ELR (cell line): Measurements from ENCODE around the gene ANKRD13D.

Experiments
- DNase-seq: peaks from one replicate; pipeline ENCODE4 v3.0.0-alpha.2; 2015; ENCODE audit warnings: low read depth

Gene ANKRD13D

DNA sequence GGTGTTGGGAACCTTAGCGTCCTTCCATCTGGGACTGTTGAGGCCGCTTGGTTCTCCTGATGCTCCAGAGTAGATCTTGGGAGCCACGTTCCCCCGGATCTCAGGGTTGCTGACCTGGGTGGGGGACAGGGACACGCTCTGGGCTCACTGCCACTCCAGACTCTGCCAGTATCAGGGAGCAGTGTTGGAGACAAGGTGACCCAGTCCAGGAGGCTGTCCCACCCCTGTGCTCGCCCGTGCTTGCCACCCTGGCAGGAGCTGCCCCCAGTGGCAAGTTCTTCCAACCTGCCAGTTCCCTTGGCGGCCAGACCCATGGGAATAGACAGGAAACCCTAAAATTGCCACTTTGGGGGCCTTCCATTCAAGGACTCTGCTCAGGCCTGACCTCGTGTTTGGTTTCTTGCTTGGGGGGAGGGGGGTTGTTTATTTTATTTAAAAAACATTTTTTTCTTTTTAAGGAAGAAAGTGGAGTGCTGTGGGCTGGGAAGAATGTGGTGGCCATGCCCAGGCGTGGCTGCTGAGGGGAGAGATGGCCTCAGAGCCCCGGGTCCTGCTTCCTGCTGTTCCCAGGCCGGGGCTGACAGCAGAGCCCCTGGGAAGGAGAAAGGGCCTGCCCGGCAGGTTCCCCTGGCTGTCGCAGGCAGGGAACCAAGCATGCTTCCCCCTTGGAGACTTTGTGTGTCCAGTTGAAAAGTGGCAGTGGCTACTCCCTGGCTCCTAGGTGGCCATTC is 15.7 kb upstream of the ANKRD13D start:
- DNase-seq, result no peak

DNA sequence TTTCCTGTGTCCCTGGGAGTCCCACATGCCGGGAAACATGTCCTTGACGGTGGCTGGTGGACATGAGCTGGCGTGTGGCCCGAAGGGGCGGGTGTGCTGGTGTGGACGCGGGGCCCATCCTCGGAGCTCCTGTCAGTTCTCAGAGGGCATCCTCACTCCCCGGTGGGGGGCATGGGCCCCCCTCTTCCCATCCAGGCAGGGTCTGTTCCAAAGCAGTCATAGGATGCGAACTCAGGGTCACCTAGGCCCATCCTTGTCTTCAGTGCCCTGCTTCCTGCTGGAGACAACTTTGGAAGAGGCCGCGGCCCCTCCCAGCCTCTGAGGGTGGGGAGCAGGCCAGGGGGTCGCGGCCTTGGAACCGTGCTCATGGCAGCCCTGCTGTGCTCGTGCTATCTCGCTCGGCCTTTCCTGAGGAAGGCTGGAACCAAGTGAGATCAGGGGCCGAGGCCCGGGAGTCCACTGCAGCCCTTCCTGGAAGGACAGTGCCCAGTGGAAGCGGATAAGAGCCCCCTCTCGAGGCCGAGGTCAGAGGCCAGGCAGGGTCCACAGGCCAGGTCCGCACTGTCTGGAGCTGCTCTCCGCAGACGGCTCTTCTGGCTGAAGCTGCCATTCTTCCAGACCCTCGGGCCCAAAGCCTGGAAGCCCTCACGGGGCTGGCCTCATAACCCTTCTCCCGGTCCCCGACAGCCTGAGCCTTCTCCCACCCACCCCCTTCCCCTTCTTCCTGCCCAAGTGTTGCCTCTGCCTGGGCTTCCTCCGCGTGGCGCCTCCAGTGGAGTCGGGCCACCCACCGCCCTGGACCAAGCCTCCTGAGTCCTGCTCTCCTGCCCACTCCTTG is 14.1 kb upstream of the ANKRD13D start:
- DNase-seq, result no peak

DNA sequence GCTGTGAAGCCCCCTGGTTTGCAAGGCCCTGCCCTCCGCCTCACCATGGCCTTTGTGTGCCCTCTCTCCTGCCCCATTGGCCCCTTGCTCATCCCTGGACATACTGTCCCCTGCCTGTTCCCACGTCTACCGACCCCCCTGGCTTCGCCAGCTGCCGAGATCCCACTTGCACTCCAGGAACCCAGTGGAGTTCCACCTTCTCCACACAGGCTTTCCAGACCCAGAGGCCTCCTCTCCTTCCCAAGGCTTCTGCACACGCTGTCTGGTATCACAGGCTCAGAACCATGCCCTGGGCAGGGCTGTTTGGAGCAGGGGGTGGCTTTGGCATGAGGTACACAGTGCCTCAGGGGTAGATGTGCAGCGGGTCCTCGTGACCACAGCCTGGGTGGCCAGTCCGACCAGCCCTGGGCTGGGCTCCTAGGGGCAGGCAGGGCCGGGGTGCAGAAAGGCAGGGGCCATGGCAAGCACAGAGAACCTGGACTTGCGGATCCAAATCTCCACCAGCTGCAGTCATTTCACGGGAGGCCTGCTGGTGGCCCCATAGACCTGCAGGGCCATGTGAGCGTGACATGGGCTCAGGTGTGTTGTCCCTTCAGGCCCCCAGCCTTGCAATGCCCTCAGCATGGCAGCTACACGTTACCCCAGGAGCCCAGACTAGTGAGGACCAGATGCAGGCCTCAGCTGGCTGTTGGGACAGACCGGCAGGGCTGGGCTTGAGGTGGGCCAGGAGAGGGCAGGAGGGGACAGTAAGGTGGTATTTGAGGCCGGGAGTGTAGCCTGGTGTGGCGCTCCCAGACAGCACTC is 13.3 kb upstream of the ANKRD13D start:
- no peak for DNase-seq

DNA sequence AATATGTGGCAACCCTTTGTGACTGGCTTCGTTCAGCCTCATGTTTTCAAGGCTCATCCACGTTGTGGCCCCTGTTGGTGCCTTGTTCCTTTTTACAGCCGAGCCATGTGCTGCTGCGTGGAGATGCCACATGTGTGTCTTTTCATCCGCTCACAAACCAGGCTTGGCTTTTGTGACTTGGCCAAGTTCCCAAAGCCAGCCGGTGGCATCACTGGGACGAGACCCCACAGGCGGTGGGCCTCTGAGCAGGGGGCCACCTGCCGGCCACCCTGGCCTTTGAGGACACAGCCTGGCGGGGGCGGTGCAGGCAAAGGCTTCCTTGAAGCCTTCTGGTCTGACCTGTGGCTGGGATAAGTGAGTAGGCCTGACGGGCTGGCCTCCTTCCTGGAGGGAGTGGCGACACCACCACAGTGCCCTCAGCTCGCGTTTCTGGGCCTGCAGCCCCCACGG is 12.3 kb upstream of the ANKRD13D start:
- peak; percentile 59 for DNase-seq

DNA sequence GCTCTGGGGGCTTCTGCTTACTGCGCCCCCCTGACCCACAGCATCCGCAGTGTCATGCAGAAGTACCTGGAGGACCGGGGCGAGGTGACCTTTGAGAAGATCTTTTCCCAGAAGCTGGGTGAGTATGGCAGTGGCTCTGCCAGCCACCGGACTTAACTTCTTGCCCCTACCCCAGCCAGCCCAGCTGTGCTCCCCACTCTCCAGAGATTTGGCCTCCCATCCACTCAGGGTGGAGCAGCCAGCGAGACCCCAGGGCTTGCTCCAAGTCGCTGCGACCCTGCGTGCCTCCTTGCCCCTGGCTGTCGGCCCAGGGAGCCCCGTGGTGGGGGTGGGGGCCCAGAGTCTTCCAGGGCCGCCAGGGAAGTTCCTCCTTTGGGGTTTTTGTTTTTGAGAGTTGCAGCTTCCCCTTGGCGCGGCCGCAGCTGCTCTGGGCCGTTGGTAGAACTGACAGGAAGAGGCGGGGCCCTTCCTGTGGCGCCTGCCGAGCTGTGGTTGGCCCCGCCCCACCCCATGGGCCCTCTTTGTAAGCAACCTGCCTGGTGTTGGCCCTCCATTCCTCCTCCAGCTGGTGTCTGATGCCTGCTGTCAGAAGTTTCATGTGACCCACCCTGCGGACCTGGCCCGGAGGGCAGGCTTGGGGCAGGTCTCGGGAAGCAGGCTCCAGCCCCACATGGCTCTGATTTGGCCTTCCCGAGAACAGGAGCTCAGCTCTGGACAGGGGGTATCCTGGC is 11.7 kb upstream of the ANKRD13D start:
- DNase-seq, result peak; percentile 72

DNA sequence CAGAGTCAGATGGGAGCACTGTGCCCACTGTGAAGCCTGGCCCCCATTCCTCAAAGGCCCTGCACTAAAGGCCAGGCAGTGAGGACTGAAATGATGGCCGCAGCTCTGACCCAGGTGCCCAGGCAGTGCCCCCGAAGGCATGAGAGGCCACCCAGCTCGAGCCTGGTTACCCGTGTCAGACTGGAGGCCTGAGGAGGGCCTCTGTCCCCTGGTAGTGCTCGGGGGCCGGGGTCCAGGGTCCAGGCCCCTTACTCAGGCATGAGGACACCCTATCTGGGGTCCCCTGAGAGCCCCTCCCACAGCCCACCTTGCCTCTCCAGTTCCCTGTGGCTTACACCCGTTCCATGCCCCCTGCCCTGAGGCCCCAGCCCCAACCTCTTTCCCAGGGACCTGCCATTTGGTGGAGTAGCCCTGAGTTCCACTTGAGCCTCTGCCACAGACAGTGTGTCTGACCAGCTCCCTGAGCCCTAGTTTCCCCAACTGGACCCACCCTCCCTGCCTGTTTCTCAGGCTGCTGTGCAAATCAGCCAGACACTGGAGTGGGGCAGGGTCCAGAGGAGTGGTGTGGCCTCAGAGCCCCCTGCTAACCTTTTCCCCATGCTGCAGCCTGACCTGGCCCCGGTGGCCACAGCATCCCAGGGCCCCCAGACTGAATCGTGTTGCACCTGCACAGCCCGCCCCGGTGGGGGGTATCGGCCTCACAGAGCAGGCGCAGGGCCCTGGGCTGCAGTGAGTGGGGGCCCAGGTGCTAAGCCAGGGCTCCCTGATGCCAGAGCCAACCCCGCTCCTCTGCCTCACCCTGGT is 10.8 kb upstream of the ANKRD13D start:
- no peak for DNase-seq

DNA sequence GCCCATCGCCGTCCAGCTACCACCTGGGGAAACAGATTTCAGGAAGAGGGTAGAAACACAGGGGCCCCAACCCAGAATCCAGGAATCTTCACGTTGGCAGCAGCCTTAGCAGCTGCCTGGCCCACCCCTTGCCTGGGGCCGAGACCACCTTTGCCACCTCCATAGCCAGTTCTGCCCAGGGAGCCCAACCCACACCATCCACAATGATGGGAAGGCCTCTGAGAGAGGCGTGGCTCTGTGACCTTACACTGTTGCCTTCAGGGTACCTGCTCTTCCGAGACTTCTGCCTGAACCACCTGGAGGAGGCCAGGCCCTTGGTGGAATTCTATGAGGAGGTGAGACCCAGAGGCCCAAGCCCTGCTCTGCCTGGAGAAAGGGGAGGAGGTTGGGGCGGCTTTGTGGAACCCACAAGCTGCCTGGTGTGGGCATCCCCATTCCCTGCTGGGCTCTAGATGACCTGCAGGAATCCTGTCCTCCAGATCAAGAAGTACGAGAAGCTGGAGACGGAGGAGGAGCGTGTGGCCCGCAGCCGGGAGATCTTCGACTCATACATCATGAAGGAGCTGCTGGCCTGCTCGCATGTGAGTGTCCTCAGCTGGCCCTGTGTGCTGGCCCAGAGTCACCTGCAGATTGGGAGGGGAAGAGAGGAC is 10.0 kb upstream of the ANKRD13D start:
- no peak for DNase-seq

DNA sequence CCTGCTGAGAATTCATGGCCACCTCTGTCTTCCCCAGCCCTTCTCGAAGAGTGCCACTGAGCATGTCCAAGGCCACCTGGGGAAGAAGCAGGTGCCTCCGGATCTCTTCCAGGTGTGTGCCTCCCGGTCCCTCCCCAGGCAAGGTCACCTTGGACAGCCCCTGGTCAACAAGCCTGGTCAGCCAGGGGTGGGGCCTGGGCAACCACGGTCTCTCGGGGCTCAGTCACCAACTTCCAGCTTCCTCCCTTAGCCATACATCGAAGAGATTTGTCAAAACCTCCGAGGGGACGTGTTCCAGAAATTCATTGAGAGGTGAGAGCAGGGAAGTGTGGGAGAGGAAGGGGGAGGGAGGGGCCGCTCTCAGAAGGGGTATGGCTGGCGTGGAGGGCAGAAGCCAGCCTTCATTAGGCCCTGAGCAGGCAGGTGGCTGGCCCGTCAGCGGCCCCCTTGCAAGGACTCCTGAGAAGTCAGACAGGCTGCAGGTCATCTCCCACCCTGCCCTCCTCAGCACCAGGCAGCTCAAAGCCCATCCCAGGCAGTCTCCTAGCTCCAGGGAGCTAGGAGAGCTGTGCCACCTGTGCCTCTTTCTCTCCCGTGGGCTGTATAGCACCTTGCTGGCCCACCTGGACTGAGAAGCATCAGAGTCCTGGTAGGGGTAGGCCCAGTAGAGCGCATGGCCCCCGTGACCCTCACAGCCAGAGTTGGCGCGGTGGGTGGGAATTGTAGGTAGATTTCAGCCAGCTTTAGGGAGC is 9.3 kb upstream of the ANKRD13D start:
- DNase-seq, result no peak

DNA sequence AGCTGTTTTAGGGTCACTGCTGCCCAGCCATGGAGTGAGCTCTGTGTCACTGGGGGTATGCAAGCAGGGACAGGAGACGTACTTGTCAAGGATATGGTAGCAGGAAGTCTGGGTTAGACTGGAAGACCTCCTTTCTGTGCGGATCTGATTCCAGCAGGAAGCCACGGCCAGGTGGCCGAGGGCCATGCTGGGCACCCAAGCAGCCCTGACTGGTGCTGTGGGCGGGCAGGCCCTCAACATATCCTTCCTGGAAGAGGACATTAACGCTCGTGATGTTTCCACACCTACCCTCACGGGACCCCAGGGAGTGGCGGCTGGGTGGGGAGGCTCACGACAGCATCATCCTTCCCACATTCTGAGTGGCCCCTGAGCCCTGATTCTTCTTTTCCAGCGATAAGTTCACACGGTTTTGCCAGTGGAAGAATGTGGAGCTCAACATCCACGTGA is 8.7 kb upstream of the ANKRD13D start:
- DNase-seq, result no peak

DNA sequence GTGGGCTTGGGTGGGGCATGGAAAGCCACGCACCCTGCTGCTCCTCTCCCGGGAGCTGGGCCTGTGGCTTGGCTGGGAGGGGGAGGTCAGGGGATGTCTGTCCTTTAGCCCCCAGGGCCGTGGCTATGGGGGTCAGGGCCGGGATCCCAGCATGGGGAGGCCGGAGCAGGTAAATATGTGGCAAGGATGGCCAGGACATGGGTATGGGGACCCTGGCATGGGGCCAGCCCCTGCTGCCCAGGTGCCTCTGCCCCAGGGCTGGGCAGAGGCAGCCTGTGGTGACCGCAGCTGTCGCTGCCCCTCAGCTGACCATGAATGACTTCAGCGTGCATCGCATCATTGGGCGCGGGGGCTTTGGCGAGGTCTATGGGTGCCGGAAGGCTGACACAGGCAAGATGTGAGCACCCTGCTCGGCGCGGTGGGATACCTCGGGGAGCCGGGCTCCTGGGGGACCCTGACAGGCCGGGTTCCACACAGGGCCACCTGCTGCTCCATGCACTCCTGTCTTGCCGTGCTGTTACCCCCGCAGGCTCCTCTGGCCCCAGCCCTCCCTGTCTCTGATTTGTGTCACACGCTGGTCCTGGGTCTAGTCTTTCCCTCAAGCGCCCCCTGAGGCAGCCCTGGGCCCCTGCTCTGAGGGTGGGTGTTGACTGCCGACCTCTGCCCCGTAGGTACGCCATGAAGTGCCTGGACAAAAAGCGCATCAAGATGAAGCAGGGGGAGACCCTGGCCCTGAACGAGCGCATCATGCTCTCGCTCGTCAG is 8.1 kb upstream of the ANKRD13D start:
- DNase-seq, result no peak

DNA sequence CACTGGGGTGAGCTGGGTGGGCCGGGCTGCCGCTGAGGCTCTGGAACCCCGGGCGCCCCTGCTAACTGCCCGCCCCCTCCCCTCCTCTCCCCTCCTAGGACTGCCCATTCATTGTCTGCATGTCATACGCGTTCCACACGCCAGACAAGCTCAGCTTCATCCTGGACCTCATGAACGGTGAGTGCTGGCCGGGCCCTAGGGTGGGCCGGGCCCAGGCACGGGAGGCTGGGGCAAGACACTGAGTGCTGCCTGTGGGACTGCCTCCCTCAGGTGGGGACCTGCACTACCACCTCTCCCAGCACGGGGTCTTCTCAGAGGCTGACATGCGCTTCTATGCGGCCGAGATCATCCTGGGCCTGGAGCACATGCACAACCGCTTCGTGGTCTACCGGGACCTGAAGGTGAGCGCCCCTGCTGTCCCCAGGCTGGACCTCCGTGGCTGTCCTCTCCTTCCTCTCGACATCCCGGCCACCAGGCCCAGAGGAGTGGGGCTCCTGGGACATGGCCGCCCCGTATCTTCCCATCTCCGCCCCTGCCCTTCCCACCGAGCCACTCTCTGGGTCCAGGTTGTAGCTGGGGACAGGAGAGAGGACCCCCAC is 7.5 kb upstream of the ANKRD13D start:
- DNase-seq, result no peak

DNA sequence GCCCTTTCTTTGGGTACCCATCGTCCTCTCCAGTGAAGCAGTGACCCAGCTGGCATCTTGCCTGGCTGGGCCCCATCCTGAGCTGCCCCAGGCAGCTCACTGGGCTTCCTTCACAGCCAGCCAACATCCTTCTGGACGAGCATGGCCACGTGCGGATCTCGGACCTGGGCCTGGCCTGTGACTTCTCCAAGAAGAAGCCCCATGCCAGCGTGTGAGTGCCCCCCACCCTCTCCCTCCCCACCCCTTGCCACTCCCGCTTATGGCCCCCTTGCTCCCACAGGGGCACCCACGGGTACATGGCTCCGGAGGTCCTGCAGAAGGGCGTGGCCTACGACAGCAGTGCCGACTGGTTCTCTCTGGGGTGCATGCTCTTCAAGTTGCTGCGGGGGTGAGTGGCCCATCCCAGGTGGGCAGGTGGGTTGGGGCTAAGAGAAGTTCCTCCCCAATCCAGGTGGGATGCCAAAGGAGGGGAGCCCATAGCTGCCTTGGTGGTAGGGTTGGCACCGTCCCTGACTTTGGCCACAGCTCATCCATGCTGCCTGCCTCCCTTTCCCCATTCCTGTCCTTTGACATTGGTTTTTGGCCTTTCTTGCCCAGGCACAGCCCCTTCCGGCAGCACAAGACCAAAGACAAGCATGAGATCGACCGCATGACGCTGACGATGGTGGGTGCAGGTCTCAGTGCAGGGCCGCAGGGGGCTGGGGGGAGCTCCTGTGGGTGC is 6.8 kb upstream of the ANKRD13D start:
- no peak for DNase-seq

DNA sequence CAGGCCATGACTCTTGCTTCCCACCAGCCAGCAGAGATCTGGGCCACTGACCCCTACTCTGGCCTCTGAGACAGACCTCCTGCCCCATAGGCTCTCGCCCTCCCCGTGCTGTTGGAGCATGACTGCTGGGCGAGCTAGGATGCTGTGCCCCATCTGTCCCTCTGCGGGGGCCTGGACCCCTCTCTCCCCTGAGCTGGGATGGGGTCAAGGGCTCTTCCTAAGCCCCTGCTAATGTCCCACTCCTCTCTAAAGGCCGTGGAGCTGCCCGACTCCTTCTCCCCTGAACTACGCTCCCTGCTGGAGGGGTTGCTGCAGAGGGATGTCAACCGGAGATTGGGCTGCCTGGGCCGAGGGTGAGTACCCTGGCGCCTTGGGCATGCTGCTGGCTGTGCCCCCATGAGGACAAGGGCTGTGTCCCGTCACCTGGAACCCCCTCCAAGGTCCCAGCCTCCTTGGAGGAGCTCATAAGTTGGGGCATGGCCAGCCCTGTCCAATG is 6.2 kb upstream of the ANKRD13D start:
- no peak for DNase-seq

DNA sequence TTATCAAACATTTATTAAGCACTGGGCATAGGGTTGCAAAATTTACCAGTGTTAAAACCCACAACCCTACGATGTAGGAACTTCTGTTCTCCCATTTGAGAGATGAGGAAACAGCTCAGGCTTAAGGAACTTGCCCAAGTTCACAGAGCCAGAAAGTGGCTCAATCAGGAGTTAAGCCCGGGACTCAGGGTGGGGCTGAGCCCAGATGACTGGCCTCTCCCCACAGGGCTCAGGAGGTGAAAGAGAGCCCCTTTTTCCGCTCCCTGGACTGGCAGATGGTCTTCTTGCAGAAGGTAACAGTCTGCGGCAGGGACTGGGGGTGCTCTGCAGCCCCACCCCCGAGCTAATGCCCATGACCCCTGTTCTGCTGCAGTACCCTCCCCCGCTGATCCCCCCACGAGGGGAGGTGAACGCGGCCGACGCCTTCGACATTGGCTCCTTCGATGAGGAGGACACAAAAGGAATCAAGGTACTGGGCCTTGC is 5.6 kb upstream of the ANKRD13D start:
- no peak for DNase-seq

DNA sequence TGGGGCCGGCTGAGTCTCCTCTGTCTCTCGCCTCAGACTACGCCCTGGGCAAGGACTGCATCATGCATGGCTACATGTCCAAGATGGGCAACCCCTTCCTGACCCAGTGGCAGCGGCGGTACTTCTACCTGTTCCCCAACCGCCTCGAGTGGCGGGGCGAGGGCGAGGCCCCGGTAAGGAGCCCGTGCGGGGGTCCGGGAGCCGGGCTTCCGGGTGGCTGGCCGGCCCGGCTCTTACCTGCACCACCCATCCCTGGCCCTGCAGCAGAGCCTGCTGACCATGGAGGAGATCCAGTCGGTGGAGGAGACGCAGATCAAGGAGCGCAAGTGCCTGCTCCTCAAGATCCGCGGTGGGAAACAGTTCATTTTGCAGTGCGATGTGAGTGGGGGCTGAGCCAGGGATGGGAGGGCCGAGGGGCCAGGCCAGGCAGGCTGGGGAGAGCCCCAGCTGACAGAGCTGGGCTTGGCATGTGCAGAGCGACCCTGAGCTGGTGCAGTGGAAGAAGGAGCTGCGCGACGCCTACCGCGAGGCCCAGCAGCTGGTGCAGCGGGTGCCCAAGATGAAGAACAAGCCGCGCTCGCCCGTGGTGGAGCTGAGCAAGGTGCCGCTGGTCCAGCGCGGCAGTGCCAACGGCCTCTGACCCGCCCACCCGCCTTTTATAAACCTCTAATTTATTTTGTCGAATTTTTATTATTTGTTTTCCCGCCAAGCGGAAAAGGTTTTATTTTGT is 4.1 kb upstream of the ANKRD13D start:
- no peak for DNase-seq

DNA sequence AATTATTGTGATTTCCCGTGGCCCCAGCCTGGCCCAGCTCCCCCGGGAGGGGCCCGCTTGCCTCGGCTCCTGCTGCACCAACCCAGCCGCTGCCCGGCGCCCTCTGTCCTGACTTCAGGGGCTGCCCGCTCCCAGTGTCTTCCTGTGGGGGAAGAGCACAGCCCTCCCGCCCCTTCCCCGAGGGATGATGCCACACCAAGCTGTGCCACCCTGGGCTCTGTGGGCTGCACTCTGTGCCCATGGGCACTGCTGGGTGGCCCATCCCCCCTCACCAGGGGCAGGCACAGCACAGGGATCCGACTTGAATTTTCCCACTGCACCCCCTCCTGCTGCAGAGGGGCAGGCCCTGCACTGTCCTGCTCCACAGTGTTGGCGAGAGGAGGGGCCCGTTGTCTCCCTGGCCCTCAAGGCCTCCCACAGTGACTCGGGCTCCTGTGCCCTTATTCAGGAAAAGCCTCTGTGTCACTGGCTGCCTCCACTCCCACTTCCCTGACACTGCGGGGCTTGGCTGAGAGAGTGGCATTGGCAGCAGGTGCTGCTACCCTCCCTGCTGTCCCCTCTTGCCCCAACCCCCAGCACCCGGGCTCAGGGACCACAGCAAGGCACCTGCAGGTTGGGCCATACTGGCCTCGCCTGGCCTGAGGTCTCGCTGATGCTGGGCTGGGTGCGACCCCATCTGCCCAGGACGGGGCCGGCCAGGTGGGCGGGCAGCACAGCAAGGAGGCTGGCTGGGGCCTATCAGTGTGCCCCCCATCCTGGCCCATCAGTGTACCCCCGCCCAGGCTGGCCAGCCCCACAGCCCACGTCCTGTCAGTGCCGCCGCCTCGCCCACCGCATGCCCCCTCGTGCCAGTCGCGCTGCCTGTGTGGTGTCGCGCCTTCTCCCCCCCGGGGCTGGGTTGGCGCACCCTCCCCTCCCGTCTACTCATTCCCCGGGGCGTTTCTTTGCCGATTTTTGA is 3.3 kb upstream of the ANKRD13D start:
- no peak for DNase-seq
